HT1080 (cell line): ENCODE measurements around the gene EPHB3. TPM values are rescaled to one million over a fixed set of nuclear protein-coding genes. Genes with fewer than 3 reads are reported as not detected.
A peak's percentile ranks its signal among the peaks of the same experiment; 100 is the strongest.

Experiments
- DNase-seq: peaks from one replicate; pipeline ENCODE4 v3.0.0-alpha.2; 2015; ENCODE audit warnings: low read depth
- polyA plus RNA-seq, 2 experiments: library from polyadenylated mRNA; depleted of rRNA; stranded (reverse); fragments of >200 nt; gene quantifications; 2 replicates each; pipeline ENCODE4 v1.2.3, GENCODE V29; 2015
- total RNA-seq: library from RNA; depleted of rRNA; stranded (reverse); fragments of >200 nt; shearing (Covaris generic); gene quantifications from 2 replicates; pipeline ENCODE4 v1.2.3, GENCODE V29; 2014; rRNA removed

The EPHB3 gene
- total RNA-seq, result 0.94 and 1.00 TPM in 2 replicates
- polyA plus RNA-seq (2015; cell fraction: cytosol; rRNA removed), result 0.33 and 0.57 TPM in 2 replicates
- polyA plus RNA-seq (2015; cell fraction: nucleus; rRNA removed), result 1.3 TPM in 2 replicates

- peak; percentile 100 for DNase-seq
Measured at GRCh38 chr3:184561061-184561912, at the start of gene EPHB3. Gene EPHB3, plus strand, starts transcription at chr3:184561785. Its CDS starts 451 bp downstream, at chr3:184562236.

DNA sequence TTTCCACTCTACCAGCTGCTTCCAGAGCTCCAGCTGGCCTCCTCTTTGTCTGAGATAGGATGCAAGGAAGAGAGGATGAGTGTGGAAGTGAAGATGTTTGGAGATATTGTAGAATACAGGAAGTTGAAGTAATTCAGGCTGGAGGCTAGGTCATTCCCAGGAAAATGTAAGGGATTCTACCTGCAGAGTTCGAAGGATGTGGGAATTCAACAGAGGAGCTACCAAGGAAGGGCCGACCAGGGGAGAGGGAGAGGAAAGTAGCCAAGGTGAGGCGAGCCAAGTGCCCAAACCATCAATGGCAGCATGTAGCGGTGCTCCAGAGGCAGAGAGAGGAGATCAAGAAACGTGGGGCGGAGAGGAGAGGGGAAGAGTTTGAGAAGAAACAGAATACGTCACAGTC is 49.0 kb upstream of the EPHB3 start:
- no peak for DNase-seq

DNA sequence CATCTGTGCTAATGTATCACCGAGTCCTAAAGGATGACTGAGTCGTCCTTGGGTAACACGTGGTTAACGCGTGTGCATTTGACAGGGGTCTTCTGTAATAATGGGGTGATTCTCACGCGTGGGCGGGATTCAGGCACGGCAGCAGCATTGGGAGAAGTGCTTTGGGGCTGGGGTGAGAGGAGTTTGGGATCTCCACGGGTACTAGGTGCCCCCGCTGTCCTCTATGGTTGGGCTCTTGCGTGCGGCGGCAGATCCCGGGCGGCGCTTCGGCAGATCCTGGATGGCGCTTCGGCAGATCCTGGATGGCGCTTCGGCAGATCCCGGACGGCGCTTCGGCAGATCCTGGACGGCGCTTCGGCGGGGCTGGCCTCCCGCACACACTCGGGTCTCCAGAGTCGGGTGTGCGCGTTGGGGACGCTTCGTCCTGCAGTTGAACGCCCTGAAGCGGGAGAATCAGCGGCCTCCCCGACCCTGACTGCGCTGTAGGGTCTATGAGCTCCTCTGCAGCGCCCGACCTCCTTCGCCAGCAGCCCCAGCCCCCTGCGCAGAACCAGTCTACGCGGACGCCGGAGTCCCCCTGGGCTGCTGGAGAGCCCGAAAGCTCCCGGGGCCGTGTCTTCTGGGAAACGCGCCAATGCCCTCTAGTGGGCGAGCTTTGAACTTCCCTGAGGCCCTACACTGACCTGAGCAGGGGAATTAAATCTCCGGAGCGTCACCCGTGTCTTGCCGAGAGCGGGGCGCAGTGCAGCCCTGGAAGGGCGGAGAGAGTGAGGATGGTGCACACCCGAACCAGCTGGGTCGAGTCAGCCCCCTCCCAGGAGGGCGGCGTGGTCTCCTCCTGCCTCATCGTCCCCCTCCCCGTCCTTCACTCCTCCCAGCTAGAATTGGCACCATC is 48.1 kb upstream of the EPHB3 start:
- peak; percentile 70 for DNase-seq

DNA sequence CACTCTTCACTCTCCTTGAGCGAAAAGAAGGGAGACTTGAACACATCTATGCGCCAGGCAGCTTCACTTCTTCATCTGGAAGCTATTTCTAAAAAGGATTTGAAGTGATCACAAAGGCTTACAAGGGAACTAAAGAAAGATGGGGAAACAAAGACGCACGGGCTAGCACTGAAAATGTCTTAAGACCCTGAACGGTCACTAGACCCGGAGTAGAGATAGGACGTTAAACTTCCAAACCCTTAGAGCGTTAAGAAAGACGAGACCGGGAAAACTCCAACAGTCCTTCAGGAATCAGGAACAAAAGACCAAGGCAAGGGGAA is 47.5 kb upstream of the EPHB3 start:
- no peak for DNase-seq

- peak; percentile 77 for DNase-seq
Measured at GRCh38 chr3:184523825-184524615, 37.6 kb upstream of the EPHB3 start.

DNA sequence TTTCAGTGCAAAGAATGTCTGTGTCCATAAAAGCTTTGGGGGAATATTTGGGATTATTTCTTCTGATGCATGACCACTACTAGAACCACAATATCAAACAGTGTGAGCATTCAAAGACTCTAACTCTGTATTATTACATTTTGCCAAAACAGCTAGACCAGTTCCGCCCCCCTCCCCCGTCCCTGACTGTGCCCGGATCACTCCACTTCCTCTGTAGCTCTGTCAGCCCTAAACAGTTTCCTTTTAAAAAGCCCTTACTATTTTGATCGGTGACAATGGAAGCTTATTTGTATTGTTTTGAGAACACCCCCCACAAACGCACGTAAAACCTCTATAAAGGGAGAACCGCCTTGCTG is 36.6 kb upstream of the EPHB3 start:
- no peak for DNase-seq

DNA sequence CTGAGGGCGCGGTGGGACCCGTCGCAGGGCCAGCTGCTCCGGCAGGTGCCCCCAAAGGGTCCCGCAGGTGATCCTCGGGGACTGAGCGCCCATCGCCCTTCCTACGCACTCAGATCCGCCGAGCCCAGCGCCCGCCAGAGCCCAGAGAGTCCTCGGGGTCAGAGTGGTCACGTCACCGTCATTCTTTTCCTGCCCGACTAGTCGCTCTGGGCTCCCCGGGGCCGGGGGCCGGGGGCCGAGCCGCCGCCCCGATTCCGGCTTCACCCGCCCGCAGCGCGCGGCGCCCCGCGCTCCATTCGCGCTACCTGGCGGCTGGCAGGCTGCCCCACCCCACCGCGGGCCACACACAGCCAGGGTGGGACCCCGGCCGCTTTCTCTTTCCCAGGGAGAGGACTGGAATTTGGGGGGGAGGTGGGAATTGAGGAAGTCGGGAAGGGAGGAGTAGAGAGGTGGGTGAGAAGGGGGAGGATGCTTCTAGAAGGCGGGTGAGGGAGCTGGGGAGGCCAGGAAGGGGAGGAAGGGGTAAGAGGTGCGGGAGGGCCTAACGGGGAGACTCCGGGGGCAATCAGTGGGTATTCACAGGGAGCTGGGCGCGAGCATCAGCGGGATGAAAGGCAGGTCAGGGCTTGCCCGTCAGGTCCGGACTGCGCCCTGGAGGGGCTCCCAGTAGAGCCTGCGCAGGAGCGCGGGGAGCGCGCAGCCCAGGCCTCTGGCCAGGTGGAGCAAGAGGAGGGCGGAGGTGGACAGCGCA is 36.1 kb upstream of the EPHB3 start:
- no peak for DNase-seq

DNA sequence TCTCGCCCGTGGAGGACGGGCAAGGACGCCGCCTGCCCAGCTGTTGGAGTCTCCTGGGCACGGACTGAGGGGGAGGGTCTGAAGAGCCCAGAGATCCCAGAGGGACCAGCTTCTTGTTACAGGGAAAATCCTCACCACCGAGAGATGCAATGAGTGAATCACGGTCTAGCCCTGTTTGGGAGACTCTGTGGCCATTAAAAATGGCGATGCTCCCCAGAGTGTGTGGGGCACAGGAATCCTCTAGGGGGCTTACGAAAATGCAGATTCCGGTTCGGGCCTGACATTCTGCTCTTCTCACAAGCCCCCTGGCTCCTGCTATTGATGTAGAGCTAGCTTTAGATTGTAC is 35.5 kb upstream of the EPHB3 start:
- no peak for DNase-seq

- peak; percentile 38 for DNase-seq
Measured at GRCh38 chr3:184531626-184532280, 29.8 kb upstream of the EPHB3 start.

DNA sequence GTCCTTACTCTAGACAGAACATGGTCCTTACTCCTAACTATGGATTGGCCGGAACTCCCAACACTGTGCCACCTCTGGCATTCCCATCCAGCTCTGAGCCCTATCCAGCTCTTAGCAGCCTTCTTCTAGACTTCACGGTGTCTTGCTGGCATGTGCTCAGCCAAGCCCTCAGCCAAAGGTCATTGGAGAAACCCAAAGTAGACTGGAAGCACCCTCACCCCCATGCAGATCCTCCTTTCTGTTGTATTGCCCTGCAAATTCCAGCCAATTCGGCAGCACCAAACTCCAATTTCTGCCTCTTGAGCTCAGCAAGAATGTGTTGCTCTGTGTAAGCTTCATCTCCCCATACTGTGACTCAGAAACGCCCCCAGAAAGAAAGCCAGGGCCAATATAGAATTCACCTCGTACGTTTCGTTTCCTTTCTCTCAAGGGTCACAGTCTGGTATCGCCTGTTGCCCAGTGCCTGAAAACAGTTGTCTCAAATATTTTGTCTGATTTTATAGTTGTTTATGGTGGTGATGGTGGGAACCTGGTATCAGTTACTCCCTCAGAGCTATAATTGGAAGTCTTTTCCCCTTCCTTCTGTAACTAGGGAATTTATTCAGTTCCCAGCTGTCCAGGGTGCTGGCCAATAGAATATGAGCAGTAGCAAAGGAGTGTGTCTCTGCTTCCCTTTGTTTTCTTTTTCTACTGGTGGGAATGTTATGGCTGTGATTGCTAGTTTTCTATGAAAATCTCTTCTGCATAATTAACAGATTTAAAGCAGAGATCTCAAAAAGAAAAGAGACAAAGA is 28.4 kb upstream of the EPHB3 start:
- no peak for DNase-seq

DNA sequence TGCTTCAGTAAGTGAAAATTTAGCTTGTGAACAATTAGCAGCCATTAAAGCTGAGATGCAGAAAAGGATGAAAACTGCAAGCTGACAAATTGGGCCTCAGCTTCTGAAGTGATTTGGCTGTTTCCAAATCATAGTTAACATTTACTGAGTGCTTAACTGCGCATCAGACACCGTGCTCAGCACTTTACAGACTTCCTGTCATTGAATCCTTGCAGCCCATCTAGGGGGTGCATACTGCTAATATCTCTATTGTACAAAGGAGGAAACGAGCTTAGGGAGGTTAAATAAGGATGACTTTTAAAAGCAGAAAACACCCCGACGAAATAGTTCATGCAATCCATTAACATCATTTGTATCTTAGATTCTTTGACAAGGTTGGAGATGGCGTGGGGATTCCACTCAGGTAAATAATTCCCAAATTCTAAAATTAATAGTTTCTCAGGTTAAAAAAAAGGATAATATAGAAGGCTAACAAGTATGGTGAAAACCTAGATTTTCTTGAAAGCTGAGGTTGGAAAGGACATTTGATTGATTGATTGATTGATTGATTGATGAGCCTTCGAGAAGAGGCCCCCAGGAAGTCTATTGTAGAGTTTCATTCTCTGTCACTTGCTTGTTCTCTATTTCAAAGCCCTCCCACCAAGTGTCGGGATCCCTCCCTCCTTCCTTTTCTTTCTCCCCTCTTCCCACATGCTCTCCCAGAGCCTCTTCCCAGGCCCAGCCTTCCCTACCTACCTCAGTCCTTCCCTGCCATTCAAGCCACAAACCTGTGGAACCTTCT is 23.5 kb upstream of the EPHB3 start:
- no peak for DNase-seq

- no peak for DNase-seq
Measured at GRCh38 chr3:184538666-184539431, 22.7 kb upstream of the EPHB3 start.

DNA sequence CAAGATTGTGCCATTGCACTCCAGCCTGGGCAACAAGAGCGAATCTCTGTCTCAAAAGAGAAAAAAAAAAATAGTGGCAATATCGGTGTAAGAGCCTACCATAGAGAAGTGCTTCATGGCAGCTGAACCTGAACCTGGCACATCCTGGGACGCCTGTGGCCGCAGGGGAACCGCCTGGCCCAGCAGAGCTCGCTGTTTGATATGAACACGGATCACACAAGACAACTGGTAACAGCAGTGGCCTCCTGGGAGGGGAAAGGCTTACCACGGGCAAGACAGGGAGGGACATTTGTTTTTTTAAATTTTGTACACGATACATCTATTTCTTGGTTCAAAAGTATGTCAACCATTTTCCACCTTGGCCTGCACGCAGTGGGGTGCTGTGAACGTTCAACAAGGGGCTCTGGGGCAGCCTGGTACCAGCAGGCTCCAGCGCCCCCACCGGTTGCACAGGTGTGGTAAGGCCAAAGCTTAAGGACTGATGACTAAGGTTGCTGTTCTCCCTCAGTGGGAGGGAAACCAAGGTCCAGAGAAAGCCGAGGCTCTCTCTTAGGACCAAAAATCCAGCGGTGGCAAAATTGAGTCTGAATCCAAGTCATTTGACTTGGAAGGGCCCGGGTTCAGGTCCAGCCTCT is 21.7 kb upstream of the EPHB3 start:
- DNase-seq, result no peak

DNA sequence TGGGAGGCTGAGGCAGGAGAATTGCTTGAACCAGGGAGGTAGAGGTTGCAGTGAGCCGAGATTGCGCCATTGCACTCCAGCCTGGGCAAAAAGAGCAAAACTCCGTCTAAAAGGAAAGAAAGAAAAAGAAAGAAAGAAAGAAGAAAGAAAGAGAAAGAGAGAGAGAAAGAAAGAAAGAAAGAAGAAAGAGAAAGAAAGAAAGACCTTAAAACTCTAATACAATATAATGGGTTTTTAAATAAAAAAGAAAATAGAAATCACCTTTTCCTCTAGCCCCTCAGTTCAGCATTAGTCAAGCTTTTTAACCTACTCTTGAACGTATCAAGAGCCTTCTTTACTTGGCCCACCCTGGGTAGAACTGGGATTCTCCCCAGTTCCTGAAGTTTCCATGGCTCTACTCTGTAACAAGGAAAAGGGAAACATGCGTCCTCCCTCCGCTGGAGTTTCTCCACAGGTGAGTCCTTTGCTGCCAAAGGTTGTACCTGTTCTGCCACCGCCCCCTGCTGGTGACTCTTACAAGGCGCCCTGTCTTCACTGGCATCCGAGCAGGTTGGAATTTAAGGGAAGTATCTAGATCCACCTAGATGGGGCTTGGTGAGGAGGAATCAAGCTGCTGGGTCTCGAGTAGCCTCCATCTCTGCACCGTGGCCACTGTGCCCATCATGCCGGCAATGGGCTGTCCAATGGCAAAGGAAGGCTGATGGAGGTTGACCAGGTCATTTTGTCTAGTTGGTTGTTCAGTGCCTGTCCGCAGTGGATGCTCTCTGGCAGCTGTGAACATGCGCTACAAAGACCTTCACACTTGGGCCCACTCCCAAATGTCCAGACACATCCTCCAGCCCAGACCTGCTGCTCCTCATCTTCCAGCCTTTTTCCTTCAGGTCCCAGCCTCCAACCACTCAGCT is 20.6 kb upstream of the EPHB3 start:
- peak; percentile 42 for DNase-seq

DNA sequence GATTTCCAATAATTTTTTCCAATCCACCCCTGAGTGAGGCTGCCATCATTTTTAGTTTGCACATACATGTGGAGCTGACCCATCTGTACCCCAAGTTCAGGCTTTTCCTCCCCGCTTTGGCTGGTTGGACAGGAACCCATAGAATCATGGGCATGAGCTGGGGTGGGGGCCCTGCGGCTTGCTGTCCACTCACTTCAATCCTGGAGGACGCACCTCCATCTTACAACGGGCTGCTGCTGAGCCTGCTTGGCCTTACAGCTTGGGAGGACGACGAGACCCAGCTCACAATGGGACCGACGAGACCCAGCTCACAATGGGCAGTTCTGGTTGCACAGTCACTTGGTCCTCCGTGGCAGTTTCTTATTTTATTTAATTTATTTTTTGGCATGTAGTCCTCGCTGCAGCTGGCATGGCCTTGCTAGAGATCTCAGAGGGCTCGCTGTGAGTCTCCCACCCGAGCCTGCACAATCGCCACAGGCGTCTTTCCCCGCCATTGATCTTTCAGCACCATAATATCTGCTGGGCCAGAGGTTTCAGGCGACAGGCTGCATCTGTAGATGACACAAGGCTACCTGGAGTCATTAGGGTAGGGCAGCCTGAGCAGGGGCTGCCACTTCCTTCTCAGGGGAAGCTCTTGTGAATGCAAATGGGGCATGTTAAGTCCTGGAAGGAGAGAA is 19.6 kb upstream of the EPHB3 start:
- no peak for DNase-seq

- DNase-seq, result no peak
Measured at GRCh38 chr3:184542577-184542976, 19.0 kb upstream of the EPHB3 start.
